HEK293T (cell line): ENCODE results near the gene GPD2.

Experiments
- ARNT ChIP-seq: fragments of 450-650 bp; IDR thresholded peaks from 2 replicates; pipeline ENCODE4 v1.6.1; 2017; ENCODE audit warnings: mild to moderate bottlenecking
- BHLHE40 ChIP-seq: fragments of 450-650 bp; IDR thresholded peaks from 2 replicates; pipeline ENCODE4 v1.6.1; 2016; ENCODE audit warnings: mild to moderate bottlenecking, moderate library complexity, borderline replicate concordance
- CTBP1 ChIP-seq: fragments of 450-650 bp; IDR thresholded peaks from 2 replicates; pipeline ENCODE4 v1.6.1; 2016; ENCODE audit warnings: borderline replicate concordance
- ELF4 ChIP-seq: fragments of 450-650 bp; IDR thresholded peaks from 2 replicates; pipeline ENCODE4 v1.6.1; 2017; ENCODE audit warnings: antibody characterized with exemption
- FOXA1 ChIP-seq: fragments of 450-650 bp; IDR thresholded peaks from 2 replicates; pipeline ENCODE4 v1.6.1; 2016; ENCODE audit warnings: mild to moderate bottlenecking
- FOXK2 ChIP-seq: fragments of 450-650 bp; IDR thresholded peaks from 2 replicates; pipeline ENCODE4 v1.6.1; 2016; ENCODE audit warnings: mild to moderate bottlenecking
- FOXM1 ChIP-seq: fragments of 450-650 bp; IDR thresholded peaks from 2 replicates; pipeline ENCODE4 v1.6.1; 2017; ENCODE audit warnings: mild to moderate bottlenecking, borderline replicate concordance
- HDGF ChIP-seq: fragments of 450-650 bp; IDR thresholded peaks from 2 replicates; pipeline ENCODE4 v1.6.1; 2017; ENCODE audit warnings: antibody characterized with exemption, borderline replicate concordance
- LEF1 ChIP-seq: fragments of 450-650 bp; IDR thresholded peaks from 2 replicates; pipeline ENCODE4 v1.6.1; 2017; ENCODE audit warnings: mild to moderate bottlenecking, borderline replicate concordance
- SP1 ChIP-seq: fragments of 450-650 bp; IDR thresholded peaks from 2 replicates; pipeline ENCODE4 v1.6.1; 2017
- ZNF384 ChIP-seq: fragments of 450-650 bp; IDR thresholded peaks from 2 replicates; pipeline ENCODE4 v1.6.1; 2016

GRCh38 chr2:156405586-156405985 lies 30.6 kb upstream of the GPD2 start:
- TF ChIP-seq FOXM1 (no peak), FOXA1 (no peak), CTBP1 (no peak), LEF1 (no peak), ZNF384 (no peak), ARNT (no peak), SP1 (no peak), FOXK2 (no peak), HDGF (no peak), BHLHE40 (no peak), ELF4 (no peak)
